Neural progenitor cell (in vitro differentiated cells): ENCODE results near the gene LCAT. TPM values are rescaled to one million over a fixed set of nuclear protein-coding genes. Genes with fewer than 3 reads are reported as not detected.

Experiments used
- DNase-seq: peaks from one replicate; pipeline ENCODE4 v3.0.0-alpha.2; 2016; ENCODE audit warnings: low spot score
- H2AFZ ChIP-seq: fragments of 200-600 bp; sonication (generic); replicated peaks from 2 replicates; pipeline ENCODE4 v1.6.1; 2016; ENCODE audit warnings: antibody characterized with exemption
- H3F3A ChIP-seq: fragments of 200-600 bp; sonication (generic); 2 replicates; pipeline ENCODE4 v1.6.1; 2016; ENCODE audit warnings: antibody characterized with exemption, low read depth
- H3K27ac ChIP-seq: fragments of 200-600 bp; sonication (generic); 2 replicates; pipeline ENCODE4 v1.5.1; 2016; ENCODE audit warnings: mild to moderate bottlenecking
- H3K27me3 ChIP-seq: fragments of 200-600 bp; sonication (generic); 2 replicates; pipeline ENCODE4 v1.6.1; 2016; ENCODE audit warnings: mild to moderate bottlenecking, moderate library complexity
- H3K36me3 ChIP-seq: fragments of 200-600 bp; sonication (generic); 2 replicates; pipeline ENCODE4 v1.5.1; 2016
- H3K4me1 ChIP-seq: fragments of 200-600 bp; sonication (generic); 2 replicates; pipeline ENCODE4 v1.6.1; 2016; ENCODE audit warnings: mixed run types
- H3K4me2 ChIP-seq: fragments of 200-600 bp; sonication (generic); 2 replicates; pipeline ENCODE4 v1.6.1; 2016
- H3K4me3 ChIP-seq: fragments of 200-600 bp; sonication (generic); 2 replicates; pipeline ENCODE4 v1.5.1; 2016
- H3K79me2 ChIP-seq: fragments of 200-600 bp; sonication (generic); 2 replicates; pipeline ENCODE4 v1.6.1; 2016; ENCODE audit warnings: low read depth
- H3K9ac ChIP-seq: fragments of 200-600 bp; sonication (generic); 2 replicates; pipeline ENCODE4 v1.6.1; 2016
- H3K9me3 ChIP-seq: fragments of 200-600 bp; sonication (generic); 2 replicates; pipeline ENCODE4 v1.5.1; 2016; ENCODE audit warnings: low read depth
- H4K20me1 ChIP-seq: fragments of 200-600 bp; sonication (generic); 2 replicates; pipeline ENCODE4 v1.6.1; 2016; ENCODE audit warnings: low read depth
- H3K27ac Mint-ChIP-seq: 3 replicates; pipeline ENCODE4 v1.8.0; 2021; ENCODE audit warnings: mixed read lengths
- H3K27me3 Mint-ChIP-seq: 2 replicates; pipeline ENCODE4 v1.8.0; 2022; ENCODE audit warnings: low read depth, mild to moderate bottlenecking, inconsistent platforms, moderate library complexity, mixed read lengths; ENCODE audit not compliant: insufficient read depth
- H3K36me3 Mint-ChIP-seq: 3 replicates; pipeline ENCODE4 v1.8.0; 2021; ENCODE audit warnings: mixed read lengths
- H3K4me1 Mint-ChIP-seq: 3 replicates; pipeline ENCODE4 v1.8.0; 2021; ENCODE audit warnings: mixed read lengths
- H3K4me3 Mint-ChIP-seq: 3 replicates; pipeline ENCODE4 v1.8.0; 2021; ENCODE audit warnings: mild to moderate bottlenecking, moderate library complexity, mixed read lengths
- H3K9me3 Mint-ChIP-seq: 3 replicates; pipeline ENCODE4 v1.8.0; 2020; ENCODE audit warnings: mixed read lengths
- CTCF ChIP-seq: fragments of 200-600 bp; sonication (generic); IDR thresholded peaks from 2 replicates; pipeline ENCODE4 v1.5.1; 2017; ENCODE audit warnings: antibody characterized with exemption, mild to moderate bottlenecking
- EZH2 ChIP-seq: fragments of 200-600 bp; sonication (generic); IDR thresholded peaks from 2 replicates; pipeline ENCODE4 v1.6.1; 2017; ENCODE audit warnings: antibody characterized with exemption, mild to moderate bottlenecking, moderate library complexity
- EZH2phosphoT487 ChIP-seq: fragments of 200-600 bp; sonication (generic); IDR thresholded peaks from 2 replicates; pipeline ENCODE4 v1.6.1; 2017; ENCODE audit warnings: antibody characterized with exemption
- total RNA-seq: library from RNA; depleted of rRNA; stranded (reverse); fragments of >200 nt; gene quantifications from 2 replicates; pipeline ENCODE4 v1.2.3, GENCODE V29; 2015; ENCODE audit warnings: low replicate concordance

The LCAT gene
- total RNA-seq, 1 donor from 2014 or later, result 1.5 TPM

- Histone ChIP-seq H4K20me1 (peaks cover 24% of the 10 kb centered on the region), H3K4me1 (peaks cover 16% of the 10 kb centered on the region), H3K9me3 (no peaks in the 10 kb centered on the region), H3K36me3 (no peaks in the 10 kb centered on the region), H2AFZ (no peak overlapping the region), H3F3A (peaks cover 23% of the 10 kb centered on the region), H3K9ac (no peak overlapping the region), H3K4me3 (no peak overlapping the region), H3K27ac (no peak overlapping the region), H3K27me3 (no peaks in the 10 kb centered on the region), H3K4me2 (no peak overlapping the region), H3K79me2 (no peaks in the 10 kb centered on the region)
- H3K9me3 Mint-ChIP-seq, result no peaks in the 10 kb centered on the region
- H3K4me1 Mint-ChIP-seq, result peaks cover 16% of the 10 kb centered on the region
- DNase-seq, result no peak
- no peak overlapping the region for H3K27ac Mint-ChIP-seq
- peaks cover 8% of the 10 kb centered on the region for H3K27me3 Mint-ChIP-seq
- no peaks in the 10 kb centered on the region for H3K36me3 Mint-ChIP-seq
- H3K4me3 Mint-ChIP-seq, result no peak overlapping the region
- TF ChIP-seq EZH2 (no peak), EZH2phosphoT487 (no peak), CTCF (no peak)
These were observed 3.1 kb upstream of the LCAT start for GRCh38 chr16:67946966-67947558.

- TF ChIP-seq EZH2phosphoT487, result no peak
- no peak for TF ChIP-seq CTCF
- no peak for TF ChIP-seq EZH2
- Histone ChIP-seq H3K79me2 (no peaks in the 10 kb centered on the region), H3K4me3 (no peak overlapping the region), H3K27ac (no peak overlapping the region), H3K27me3 (no peaks in the 10 kb centered on the region), H3K4me1 (peaks cover 16% of the 10 kb centered on the region), H3F3A (peaks cover 32% of the 10 kb centered on the region), H3K4me2 (no peak overlapping the region), H3K9me3 (no peaks in the 10 kb centered on the region), H4K20me1 (peaks cover 33% of the 10 kb centered on the region), H3K36me3 (no peaks in the 10 kb centered on the region), H3K9ac (no peak overlapping the region), H2AFZ (no peak overlapping the region)
- DNase-seq, result no peak
- Mint-ChIP-seq H3K9me3 (no peaks in the 10 kb centered on the region), H3K4me3 (no peak overlapping the region), H3K36me3 (no peaks in the 10 kb centered on the region), H3K4me1 (peaks cover 20% of the 10 kb centered on the region), H3K27ac (no peak overlapping the region), H3K27me3 (peaks cover 5% of the 10 kb centered on the region)
These were observed 2.2 kb upstream of the LCAT start for GRCh38 chr16:67946128-67946569.

DNA sequence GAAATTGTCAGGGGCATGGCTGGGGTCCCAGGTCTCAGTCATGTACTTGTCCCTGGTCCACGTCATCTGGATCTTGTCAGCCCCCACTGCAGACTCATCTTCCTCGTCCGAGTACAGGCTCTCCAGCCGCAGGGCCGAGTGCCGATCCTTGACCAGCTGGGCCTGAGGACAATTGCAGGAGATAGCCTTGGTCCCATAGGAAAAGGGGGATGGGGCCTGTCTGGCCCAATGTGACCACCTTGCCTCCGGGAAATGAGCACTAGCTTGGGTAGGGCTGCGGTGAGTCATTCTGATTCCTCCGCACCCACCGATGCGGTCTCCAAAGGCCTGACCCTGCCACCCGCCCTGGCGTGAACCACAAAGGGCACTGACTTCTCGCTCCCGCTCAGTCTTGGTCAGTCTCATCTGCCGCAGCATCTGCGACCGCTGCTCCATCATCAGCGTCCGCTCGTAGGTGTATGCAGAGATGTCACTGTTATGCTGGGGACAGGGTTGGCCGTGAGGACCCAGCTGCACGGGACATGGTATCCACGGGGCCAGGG is 1.5 kb upstream of the LCAT start:
- Mint-ChIP-seq H3K4me1 (peaks cover 20% of the 10 kb centered on the region), H3K36me3 (no peaks in the 10 kb centered on the region), H3K27me3 (peaks cover 5% of the 10 kb centered on the region), H3K4me3 (no peak overlapping the region), H3K27ac (no peak overlapping the region), H3K9me3 (no peaks in the 10 kb centered on the region)
- Histone ChIP-seq H4K20me1 (peaks cover 37% of the 10 kb centered on the region), H3F3A (peaks cover 36% of the 10 kb centered on the region), H3K4me1 (peaks cover 16% of the 10 kb centered on the region), H3K9ac (no peak overlapping the region), H3K27me3 (no peaks in the 10 kb centered on the region), H3K9me3 (no peaks in the 10 kb centered on the region), H3K36me3 (no peaks in the 10 kb centered on the region), H2AFZ (no peak overlapping the region), H3K4me2 (no peak overlapping the region), H3K4me3 (no peak overlapping the region), H3K27ac (no peak overlapping the region), H3K79me2 (no peaks in the 10 kb centered on the region)
- TF ChIP-seq EZH2phosphoT487, result no peak
- no peak for TF ChIP-seq EZH2
- TF ChIP-seq CTCF, result no peak
- no peak for DNase-seq
